GM19328 (cell line): ENCODE measurements around the gene TSC22D3.
"Not testable (repeated sequence)": the region's sequence is repeated elsewhere in the genome, so short reads cannot be mapped to it uniquely, and the experiment has no call there.

Experiments used
- ATAC-seq: cut with Tn5 transposase; IDR thresholded peaks from one replicate; pipeline ENCODE4 v1.9.1; 2021; ENCODE audit warnings: mild to moderate bottlenecking, moderate library complexity; ENCODE audit not compliant: unreplicated experiment

TSC22D3 gene

GRCh38 chrX:107683124-107683895 is 92.3 kb downstream of the TSC22D3 start:
- no peak for ATAC-seq

- no peak for ATAC-seq
These were observed 93.3 kb downstream of the TSC22D3 start for GRCh38 chrX:107682256-107682655.

- ATAC-seq = no peak
These were observed 96.4 kb downstream of the TSC22D3 start for GRCh38 chrX:107678957-107679740.

GRCh38 chrX:107677909-107678308 is 97.7 kb downstream of the TSC22D3 start:
- ATAC-seq = no peak

- ATAC-seq = no peak
These were observed 98.1 kb downstream of the TSC22D3 start for GRCh38 chrX:107677501-107677901.

GRCh38 chrX:107676559-107677378 is 98.8 kb downstream of the TSC22D3 start:
- no peak for ATAC-seq

GRCh38 chrX:107675823-107676555 is 99.6 kb downstream of the TSC22D3 start:
- no peak for ATAC-seq

- ATAC-seq = no peak
These were observed 100.3 kb downstream of the TSC22D3 start for GRCh38 chrX:107675365-107675654.

GRCh38 chrX:107674480-107675364 is 100.9 kb downstream of the TSC22D3 start:
- peak; percentile 7 for ATAC-seq

GRCh38 chrX:107673933-107674479 is 101.6 kb downstream of the TSC22D3 start:
- ATAC-seq = peak; percentile 95

GRCh38 chrX:107673431-107673830 is 102.2 kb downstream of the TSC22D3 start:
- ATAC-seq = no peak

GRCh38 chrX:107672955-107673378 is 102.6 kb downstream of the TSC22D3 start:
- ATAC-seq = no peak

GRCh38 chrX:107671256-107671655 is 104.3 kb downstream of the TSC22D3 start:
- ATAC-seq = not testable (repeated sequence)

- no peak for ATAC-seq
These were observed 105.5 kb downstream of the TSC22D3 start for GRCh38 chrX:107669885-107670628.

- ATAC-seq = no peak
These were observed 106.3 kb downstream of the TSC22D3 start for GRCh38 chrX:107669261-107669660.

GRCh38 chrX:107668710-107669109 is 106.9 kb downstream of the TSC22D3 start:
- ATAC-seq = not testable (repeated sequence)

- no peak for ATAC-seq
These were observed 108.2 kb downstream of the TSC22D3 start for GRCh38 chrX:107667426-107667825.

GRCh38 chrX:107666931-107667330 is 108.7 kb downstream of the TSC22D3 start:
- no peak for ATAC-seq
